DMS153 (cell line): Measurements from ENCODE around the gene KCNK3.
A peak's percentile ranks its signal among the peaks of the same experiment; 100 is the strongest.
"Not testable (repeated sequence)": the region's sequence is repeated elsewhere in the genome, so short reads cannot be mapped to it uniquely, and the experiment has no call there.

Source experiments
- DNase-seq: peaks from one replicate; lab custom pipeline; 2025; lab: John Stamatoyannopoulos, UW

KCNK3 gene

DNA sequence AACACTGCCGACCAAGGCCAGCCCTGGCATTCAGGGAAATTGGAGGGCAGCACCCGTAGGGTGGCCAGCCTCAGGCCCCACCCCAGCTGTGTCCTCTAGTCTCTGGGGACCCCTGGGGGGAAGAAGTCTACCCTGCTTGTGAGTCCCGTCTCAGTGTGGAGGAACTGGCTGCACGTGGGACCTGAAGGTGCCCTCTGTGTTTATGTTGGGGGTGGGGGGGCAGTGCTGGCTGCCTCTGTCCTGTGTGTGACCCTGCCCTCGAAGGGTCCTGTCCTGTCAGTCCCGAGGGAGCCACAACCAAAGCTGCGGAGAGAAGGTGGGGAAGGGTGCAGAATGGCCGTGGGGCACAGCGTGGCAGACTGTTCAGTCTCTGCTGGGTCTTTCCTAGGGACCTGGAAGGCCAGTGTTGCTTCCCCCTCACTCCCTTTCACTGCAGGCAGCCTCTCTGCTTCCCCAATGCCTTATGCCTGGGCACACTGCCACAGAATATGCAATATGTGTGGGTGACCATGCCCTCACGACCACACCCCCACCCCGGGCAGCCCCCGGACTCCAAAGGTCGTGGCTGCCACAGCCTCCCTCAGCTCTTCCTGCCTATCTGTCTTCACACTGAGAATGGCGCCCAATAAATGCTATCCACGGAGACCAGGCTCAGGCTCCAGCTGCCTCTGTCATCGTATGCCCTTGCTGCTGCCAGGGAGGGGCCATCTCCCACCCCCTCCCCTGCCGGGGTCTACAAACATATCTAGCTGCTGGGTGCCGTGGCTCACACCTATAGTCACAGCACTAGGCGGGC lies 38.2 kb downstream of the KCNK3 start:
- no peak for DNase-seq

- no peak for DNase-seq
Observed at GRCh38 chr2:26731714-26732113, 39.2 kb downstream of the KCNK3 start.

- DNase-seq, result no peak
Observed at GRCh38 chr2:26732446-26732845, 39.9 kb downstream of the KCNK3 start.

DNA sequence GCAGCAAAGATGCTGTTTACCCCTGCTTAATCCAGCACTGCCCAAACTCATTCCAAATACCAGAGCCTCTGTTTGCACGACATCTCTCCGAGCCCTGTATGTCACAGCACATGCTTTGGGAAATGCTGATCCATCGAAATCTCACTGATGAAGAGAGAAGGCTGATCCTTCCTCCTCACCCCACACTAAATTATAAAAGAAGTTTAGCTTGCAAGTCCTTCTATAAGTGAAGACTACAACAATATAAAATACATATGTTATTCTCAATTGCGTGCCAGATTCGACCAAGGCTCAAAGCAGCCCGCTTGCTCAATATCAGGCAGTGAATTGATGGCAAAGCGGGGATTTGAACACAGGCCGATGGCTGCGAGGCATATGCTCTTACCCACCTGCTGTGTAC lies 40.9 kb downstream of the KCNK3 start:
- DNase-seq, result no peak

DNA sequence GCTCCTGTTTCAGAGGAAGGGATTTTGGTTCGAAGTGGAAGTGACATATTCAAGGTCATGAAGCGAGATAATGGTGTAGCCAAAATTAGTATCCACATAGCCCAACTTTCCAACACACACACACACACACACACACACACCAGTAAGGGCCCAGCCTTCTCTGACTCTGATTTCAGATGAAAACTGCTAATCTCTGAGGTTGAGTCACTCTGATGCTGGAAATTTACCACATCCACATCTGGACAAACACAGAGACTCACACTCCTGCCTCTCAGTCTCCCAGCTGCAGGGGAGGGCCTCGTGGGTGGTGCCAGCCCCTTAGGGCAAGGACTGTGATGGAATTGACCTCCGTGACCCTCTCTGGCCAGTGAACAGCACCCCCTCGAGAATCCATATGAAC lies 42.6 kb downstream of the KCNK3 start:
- DNase-seq, result no peak

- no peak for DNase-seq
Observed at GRCh38 chr2:26735883-26736588, 43.5 kb downstream of the KCNK3 start.

- DNase-seq, result no peak
Observed at GRCh38 chr2:26737221-26737620, 44.7 kb downstream of the KCNK3 start.

GRCh38 chr2:26738481-26738880 lies 46.0 kb downstream of the KCNK3 start:
- DNase-seq, result no peak

DNA sequence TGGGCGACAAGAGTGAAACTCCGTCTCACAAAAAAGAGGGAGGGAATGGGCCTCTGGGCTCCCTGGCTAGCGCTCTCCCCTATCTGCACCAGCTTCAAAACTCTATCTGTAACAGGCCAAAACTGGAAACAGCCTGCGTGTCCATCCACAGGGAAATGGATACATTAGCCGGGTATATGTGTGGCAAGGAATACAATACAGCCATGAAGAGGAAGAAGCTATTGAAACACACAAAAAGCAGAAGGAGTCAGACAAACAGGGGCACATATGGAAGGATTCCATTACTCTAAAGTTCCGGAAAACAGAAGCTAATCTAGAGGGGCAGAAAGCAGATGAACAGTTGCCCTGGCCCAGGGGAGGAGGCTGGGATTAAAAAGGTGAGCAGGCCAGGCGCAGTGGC lies 47.0 kb downstream of the KCNK3 start:
- DNase-seq, result no peak

GRCh38 chr2:26740346-26740745 lies 47.8 kb downstream of the KCNK3 start:
- no peak for DNase-seq

- no peak for DNase-seq
Observed at GRCh38 chr2:26740890-26741302, 48.4 kb downstream of the KCNK3 start.

- no peak for DNase-seq
Observed at GRCh38 chr2:26742048-26742770, 49.7 kb downstream of the KCNK3 start.

DNA sequence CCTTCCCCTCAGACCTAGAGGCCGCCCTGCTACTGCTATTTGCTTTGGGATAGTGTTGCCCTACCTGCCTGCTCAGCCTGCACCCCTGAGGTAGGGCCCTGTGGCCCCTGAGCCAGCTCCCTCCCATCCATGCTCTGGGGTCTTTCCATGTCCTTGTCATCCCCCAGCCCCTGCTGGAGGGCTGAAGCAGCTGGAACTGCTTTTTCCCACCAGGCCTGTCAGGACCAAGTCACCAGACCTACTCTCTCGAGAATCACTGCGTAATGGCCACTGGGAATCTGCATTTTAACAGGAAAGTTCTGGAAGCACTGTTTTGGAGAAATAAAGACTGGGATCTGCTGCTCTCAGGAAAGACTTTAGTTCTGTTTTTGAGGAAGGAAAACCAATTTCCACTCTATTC lies 51.3 kb downstream of the KCNK3 start:
- no peak for DNase-seq

- DNase-seq, result no peak
Observed at GRCh38 chr2:26744953-26745352, 52.4 kb downstream of the KCNK3 start.

GRCh38 chr2:26745609-26746327 lies 53.2 kb downstream of the KCNK3 start:
- no peak for DNase-seq

GRCh38 chr2:26746934-26747333 lies 54.4 kb downstream of the KCNK3 start:
- DNase-seq, result no peak

DNA sequence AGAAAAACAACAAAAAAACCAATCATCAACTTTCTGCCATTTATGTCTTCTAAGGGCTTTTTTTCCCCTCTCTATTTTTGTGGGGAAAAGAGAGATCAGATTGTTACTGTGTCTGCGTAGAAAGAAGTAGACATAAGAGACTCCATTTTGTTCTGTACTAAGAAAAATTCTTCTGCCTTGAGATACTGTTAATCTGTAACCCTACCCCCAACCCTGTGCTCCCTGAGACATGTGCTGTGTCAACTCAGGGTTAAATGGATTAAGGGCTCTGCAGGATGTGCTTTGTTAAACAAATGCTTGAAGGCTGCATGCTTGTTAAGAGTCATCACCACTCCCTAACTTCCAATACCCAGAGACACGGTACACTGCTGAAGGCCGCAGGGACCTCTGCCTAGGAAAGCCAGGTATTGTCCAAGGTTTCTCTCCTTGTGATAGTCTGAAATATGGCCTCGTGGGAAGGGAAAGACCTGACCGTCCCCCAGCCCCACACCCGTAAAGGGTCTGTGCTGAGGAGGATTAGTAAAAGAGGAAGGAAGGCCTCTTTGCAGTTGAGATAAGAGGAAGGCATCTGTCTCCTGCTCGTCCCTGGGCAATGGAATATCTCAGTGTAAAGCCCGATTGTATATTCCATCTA lies 57.4 kb downstream of the KCNK3 start:
- peak; percentile 35 for DNase-seq

- not testable (repeated sequence) for DNase-seq
Observed at GRCh38 chr2:26750467-26750866, 57.9 kb downstream of the KCNK3 start.

- no peak for DNase-seq
Observed at GRCh38 chr2:26752656-26753055, 60.1 kb downstream of the KCNK3 start.

GRCh38 chr2:26754539-26754938 lies 62.0 kb downstream of the KCNK3 start:
- DNase-seq, result no peak

GRCh38 chr2:26754972-26755670 lies 62.6 kb downstream of the KCNK3 start:
- no peak for DNase-seq
